A673 (cell line): Measurements from ENCODE around the gene OTOGL. TPM values are rescaled to one million over a fixed set of nuclear protein-coding genes. Genes with fewer than 3 reads are reported as not detected.

Source experiments
- BruUV-seq: library from RNA; stranded (reverse); fragments of 400-500 nt; replicated peaks from 2 replicates; lab custom pipeline; 2021; lab: Mats Ljungman, UMichigan
- CTCF ChIA-PET: fragments of 300-600 bp; sonication (Branson Sonifier 250); formaldehyde crosslinking; loops from one replicate; lab custom pipeline; 2022; ENCODE audit warnings: antibody characterized with exemption; lab: Charles Lee
- POLR2A ChIA-PET: fragments of 300-600 bp; sonication (Branson Sonifier 250); formaldehyde crosslinking; loops from one replicate; lab custom pipeline; 2022; ENCODE audit warnings: antibody characterized with exemption; ENCODE audit not compliant: low non-redundant PET; lab: Charles Lee
- DNase-seq: peaks from one replicate; pipeline ENCODE4 v3.0.0-alpha.2; 2015; ENCODE audit warnings: low spot score
- H3K27ac ChIP-seq: fragments of 200-600 bp; sonication (generic); 2 replicates; pipeline ENCODE4 v1.5.1; 2016; ENCODE audit warnings: mixed run types, low read depth, mild to moderate bottlenecking, mixed read lengths, antibody characterized with exemption, low read length; ENCODE audit not compliant: poor library complexity, severe bottlenecking
- H3K27me3 ChIP-seq: fragments of 200-600 bp; sonication (generic); replicated peaks from 2 replicates; pipeline ENCODE4 v1.6.1; 2017; ENCODE audit warnings: mixed run types, low read depth, mild to moderate bottlenecking, mixed read lengths, antibody characterized with exemption, low read length; ENCODE audit not compliant: insufficient read depth, poor library complexity
- H3K36me3 ChIP-seq: fragments of 200-600 bp; sonication (generic); 2 replicates; pipeline ENCODE4 v1.6.1; 2016; ENCODE audit warnings: mixed run types, mild to moderate bottlenecking, mixed read lengths, antibody characterized with exemption, low read length; ENCODE audit not compliant: insufficient read depth, poor library complexity, severe bottlenecking
- H3K4me1 ChIP-seq: fragments of 200-600 bp; sonication (generic); 2 replicates; pipeline ENCODE4 v1.6.1; 2017; ENCODE audit warnings: mixed run types, mild to moderate bottlenecking, mixed read lengths, antibody characterized with exemption, low read length; ENCODE audit not compliant: insufficient read depth, poor library complexity, severe bottlenecking
- H3K4me3 ChIP-seq: fragments of 200-600 bp; sonication (generic); 2 replicates; pipeline ENCODE4 v1.5.1; 2016; ENCODE audit warnings: low read depth, mixed run types, mild to moderate bottlenecking, mixed read lengths, low read length; ENCODE audit not compliant: poor library complexity, severe bottlenecking
- H3K9me3 ChIP-seq: fragments of 200-600 bp; sonication (generic); 2 replicates; pipeline ENCODE4 v1.6.1; 2016; ENCODE audit warnings: mixed run types, low read depth, mild to moderate bottlenecking, mixed read lengths, antibody characterized with exemption, low read length; ENCODE audit not compliant: poor library complexity, severe bottlenecking
- EZH2 ChIP-seq: fragments of 200-600 bp; sonication (generic); IDR thresholded peaks from 2 replicates; pipeline ENCODE4 v1.6.1; 2017; ENCODE audit warnings: borderline replicate concordance, low read depth, mild to moderate bottlenecking, mixed read lengths, antibody characterized with exemption, low read length; ENCODE audit not compliant: poor library complexity, severe bottlenecking
- intact Hi-C: fragments of 100-400 bp; cut with micrococcal nuclease; formaldehyde crosslinking; loops from one replicate; pipeline ENCODE4 v1.10.0; 2022; ENCODE audit not compliant: unreplicated experiment
- total RNA-seq: library from RNA; stranded (reverse); gene quantifications from 2 replicates; pipeline ENCODE4 v1.2.3, GENCODE V29; 2021
- TF ChIP-seq, protein P1 (sequence below): fragments of 300-800, 200-600 bp; sonication (generic); conservative IDR thresholded peaks from 2 replicates; pipeline ENCODE4 v1.5.1; 2017; ENCODE audit warnings: low read depth, mild to moderate bottlenecking, antibody characterized with exemption, low read length, moderate library complexity, mixed read lengths

OTOGL gene
- total RNA-seq, 1 experiment from 2014 or later, result 0.73 TPM

DNA sequence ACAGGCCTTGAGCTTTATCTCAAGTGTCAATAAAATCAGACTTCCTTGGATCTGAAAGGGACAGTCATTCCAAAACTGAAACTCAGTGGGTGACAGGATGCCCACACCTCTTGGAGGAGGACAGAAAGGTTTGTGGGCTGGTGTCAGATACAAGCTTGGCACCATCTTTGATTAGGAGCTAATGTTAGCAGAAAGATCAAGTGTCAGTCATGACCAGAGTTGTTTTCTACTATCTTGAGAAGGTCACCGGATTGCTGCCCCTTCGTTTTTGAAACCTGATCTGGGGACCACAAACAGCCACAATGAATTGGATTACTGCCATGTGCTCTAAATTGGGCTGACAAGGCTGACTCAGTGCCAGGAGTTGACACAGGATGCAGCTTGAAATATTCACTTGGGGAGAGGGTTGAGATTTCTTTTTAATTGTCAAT is 88.3 kb downstream of the OTOGL start:
- H3K27ac ChIP-seq, result peak overlapping the region; percentile 65
- DNase-seq, result peak; percentile 59
- no peak overlapping the region for H3K4me3 ChIP-seq
- no peaks in the 10 kb centered on the region for H3K9me3 ChIP-seq
- H3K4me1 ChIP-seq, result peaks cover 20% of the 10 kb centered on the region
- intact Hi-C loops, result loop anchor here (2.0 to 10.0 kb wide), 2 partner anchors 453 to 777 kb away; no protein-coding TSS in a partner anchor
- BruUV-seq, result no TSS peak
- CTCF ChIA-PET, result interaction anchor here (0.6 to 1.1 kb wide), 3 partner anchors 38 to 301 kb away, joined by 3 to 5 read pairs (median 3); no protein-coding TSS in a partner anchor
- POLR2A ChIA-PET, result interaction anchor here (0.6 kb wide), 1 partner anchor 955 kb away, joined by 4 read pairs; no protein-coding TSS in a partner anchor
- no peaks in the 10 kb centered on the region for H3K36me3 ChIP-seq
- no peaks in the 10 kb centered on the region for H3K27me3 ChIP-seq
- no peak for TF ChIP-seq EZH2
- TF ChIP-seq, protein P1, sequence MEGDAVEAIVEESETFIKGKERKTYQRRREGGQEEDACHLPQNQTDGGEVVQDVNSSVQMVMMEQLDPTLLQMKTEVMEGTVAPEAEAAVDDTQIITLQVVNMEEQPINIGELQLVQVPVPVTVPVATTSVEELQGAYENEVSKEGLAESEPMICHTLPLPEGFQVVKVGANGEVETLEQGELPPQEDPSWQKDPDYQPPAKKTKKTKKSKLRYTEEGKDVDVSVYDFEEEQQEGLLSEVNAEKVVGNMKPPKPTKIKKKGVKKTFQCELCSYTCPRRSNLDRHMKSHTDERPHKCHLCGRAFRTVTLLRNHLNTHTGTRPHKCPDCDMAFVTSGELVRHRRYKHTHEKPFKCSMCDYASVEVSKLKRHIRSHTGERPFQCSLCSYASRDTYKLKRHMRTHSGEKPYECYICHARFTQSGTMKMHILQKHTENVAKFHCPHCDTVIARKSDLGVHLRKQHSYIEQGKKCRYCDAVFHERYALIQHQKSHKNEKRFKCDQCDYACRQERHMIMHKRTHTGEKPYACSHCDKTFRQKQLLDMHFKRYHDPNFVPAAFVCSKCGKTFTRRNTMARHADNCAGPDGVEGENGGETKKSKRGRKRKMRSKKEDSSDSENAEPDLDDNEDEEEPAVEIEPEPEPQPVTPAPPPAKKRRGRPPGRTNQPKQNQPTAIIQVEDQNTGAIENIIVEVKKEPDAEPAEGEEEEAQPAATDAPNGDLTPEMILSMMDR, result no peak

DNA sequence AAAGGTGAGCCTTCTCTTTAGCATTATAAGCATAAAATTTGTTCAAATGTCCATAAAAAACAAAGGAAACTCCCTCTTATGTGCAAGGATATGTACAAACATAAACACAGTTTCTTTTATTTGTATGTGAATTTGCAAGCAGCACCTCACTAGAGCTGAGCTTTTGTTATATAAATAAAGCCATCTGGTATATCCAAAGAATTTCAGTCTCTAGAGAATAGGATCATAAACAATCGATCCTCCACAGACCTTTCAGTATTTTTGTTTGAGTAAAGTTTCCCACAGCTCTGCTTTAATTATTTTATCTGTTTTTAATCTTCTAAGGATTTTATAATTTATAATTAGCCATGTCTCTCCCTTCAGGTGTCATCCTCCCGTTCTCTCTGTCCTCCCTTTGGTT is 89.2 kb downstream of the OTOGL start:
- Histone ChIP-seq H3K9me3 (no peaks in the 10 kb centered on the region), H3K4me3 (no peak overlapping the region), H3K27me3 (no peaks in the 10 kb centered on the region), H3K27ac (no peak overlapping the region), H3K36me3 (no peaks in the 10 kb centered on the region), H3K4me1 (peaks cover 20% of the 10 kb centered on the region)
- TF ChIP-seq, protein P1, result no peak
- TF ChIP-seq EZH2, result no peak
- no peak for DNase-seq
- intact Hi-C loops, result loop anchor here (10.0 kb wide), 1 partner anchor 454 kb away; no protein-coding TSS in a partner anchor
- CTCF ChIA-PET, result interaction anchor here (0.6 kb wide), 1 partner anchor 38 kb away, joined by 3 read pairs; no protein-coding TSS in a partner anchor
- BruUV-seq, result no TSS peak
- POLR2A ChIA-PET, result no interaction called here

DNA sequence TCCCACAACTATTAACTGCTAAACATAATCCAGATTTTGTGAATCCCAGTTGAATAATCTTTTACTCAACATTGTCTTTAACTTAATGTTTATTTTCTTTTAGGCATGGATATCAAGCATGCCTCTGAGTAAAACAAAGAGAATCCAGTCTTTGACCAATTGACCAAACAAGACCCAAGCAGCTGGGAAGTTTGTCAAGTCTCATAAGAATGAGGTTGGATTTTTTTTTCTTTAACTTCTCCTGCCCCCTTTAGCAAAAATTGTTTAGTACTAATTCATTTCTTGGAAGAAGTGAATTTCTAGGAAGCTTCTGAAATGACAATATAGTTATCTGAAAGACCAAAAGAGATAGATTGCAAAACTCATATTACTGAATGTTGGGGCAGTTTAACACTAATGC is 89.9 kb downstream of the OTOGL start:
- no TSS peak for BruUV-seq
- Histone ChIP-seq H3K27ac (no peak overlapping the region), H3K27me3 (no peaks in the 10 kb centered on the region), H3K4me1 (peaks cover 20% of the 10 kb centered on the region), H3K4me3 (no peak overlapping the region), H3K36me3 (no peaks in the 10 kb centered on the region), H3K9me3 (no peaks in the 10 kb centered on the region)
- DNase-seq, result no peak
- ChIA-PET CTCF (no interaction called here), POLR2A (no interaction called here)
- intact Hi-C loops, result loop anchor here (10.0 kb wide), 1 partner anchor 454 kb away; no protein-coding TSS in a partner anchor
- no peak for TF ChIP-seq EZH2
- TF ChIP-seq, protein P1, result no peak
